Epithelial cell of alveolus of lung (primary cell): ENCODE data around the gene GSTT2B. TPM values are rescaled to one million over a fixed set of nuclear protein-coding genes. Genes with fewer than 3 reads are reported as not detected.

ENCODE experiments used
- total RNA-seq: library from RNA; depleted of rRNA; stranded (reverse); fragments of >200 nt; gene quantifications from 2 replicates; pipeline ENCODE4 v1.2.1, GENCODE V29; 2015

GSTT2B gene, protein sequence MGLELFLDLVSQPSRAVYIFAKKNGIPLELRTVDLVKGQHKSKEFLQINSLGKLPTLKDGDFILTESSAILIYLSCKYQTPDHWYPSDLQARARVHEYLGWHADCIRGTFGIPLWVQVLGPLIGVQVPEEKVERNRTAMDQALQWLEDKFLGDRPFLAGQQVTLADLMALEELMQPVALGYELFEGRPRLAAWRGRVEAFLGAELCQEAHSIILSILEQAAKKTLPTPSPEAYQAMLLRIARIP
- 17.1 and 36.6 TPM in 2 replicates for total RNA-seq

DNA sequence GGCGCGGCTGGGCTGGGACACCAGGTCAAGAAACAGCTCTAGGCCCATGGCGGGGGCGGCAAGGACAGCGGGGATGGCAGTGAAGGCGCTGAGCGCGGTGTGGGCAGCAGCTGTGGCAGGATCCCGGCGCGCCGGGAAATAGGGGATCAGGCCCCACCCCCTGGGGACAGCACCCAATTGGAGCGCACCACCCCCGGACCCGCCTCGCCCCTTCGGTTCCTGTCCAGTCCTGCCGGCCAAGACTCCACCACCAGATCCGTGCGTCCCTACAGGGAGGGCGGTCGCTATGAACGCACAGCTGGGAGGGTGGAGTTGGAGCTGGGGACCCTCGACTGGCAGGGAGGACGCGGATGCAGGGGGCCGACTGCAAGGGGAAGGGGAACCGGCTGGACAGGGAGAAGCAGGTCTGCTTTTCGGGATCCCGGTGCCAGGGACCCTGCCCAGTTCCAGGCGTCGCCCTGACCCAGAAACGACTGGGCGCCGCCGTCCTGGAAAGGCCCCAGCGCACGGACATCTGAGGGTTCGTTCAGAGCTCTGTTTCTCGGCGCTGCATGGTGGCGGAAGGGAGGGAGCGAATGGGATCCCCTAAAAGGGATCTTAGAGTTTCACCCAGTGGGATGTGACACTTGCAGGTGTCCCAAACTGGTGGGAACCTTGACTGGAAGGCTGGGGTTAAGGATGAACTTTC lies at the start of gene GSTT2B:
Gene GSTT2B (minus strand): TSS at position 112 of the 688 bp plus-strand sequence. CDS start 64 bp downstream, at position 48.

DNA sequence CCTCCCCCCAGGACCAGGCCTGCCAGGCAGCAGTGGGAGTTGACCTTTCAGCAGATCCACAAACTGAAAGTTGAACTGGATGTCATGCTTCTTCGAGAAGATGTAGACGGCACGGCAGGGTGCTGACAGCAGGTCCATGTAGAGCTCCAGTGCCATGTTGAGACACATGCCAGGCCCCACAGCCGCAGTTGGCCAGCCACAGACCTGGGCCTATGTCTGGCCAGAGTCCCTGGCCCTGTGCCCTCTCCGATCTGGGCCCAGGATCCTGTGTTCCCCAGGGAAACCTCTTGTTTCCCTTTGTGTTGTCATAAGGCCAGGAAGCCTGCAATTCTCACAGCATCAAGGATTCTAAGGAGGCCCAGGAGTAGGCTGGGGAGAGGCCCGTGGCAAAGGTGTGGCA lies 44.2 kb upstream of the GSTT2B start, which contains the start of gene GSTT4:
Gene GSTT4 (minus strand): TSS at position 253 of the 400 bp plus-strand sequence. CDS start 97 bp downstream, at position 156.

DNA sequence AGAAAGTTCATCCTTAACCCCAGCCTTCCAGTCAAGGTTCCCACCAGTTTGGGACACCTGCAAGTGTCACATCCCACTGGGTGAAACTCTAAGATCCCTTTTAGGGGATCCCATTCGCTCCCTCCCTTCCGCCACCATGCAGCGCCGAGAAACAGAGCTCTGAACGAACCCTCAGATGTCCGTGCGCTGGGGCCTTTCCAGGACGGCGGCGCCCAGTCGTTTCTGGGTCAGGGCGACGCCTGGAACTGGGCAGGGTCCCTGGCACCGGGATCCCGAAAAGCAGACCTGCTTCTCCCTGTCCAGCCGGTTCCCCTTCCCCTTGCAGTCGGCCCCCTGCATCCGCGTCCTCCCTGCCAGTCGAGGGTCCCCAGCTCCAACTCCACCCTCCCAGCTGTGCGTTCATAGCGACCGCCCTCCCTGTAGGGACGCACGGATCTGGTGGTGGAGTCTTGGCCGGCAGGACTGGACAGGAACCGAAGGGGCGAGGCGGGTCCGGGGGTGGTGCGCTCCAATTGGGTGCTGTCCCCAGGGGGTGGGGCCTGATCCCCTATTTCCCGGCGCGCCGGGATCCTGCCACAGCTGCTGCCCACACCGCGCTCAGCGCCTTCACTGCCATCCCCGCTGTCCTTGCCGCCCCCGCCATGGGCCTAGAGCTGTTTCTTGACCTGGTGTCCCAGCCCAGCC lies 18.7 kb upstream of the GSTT2B start, which contains the start of gene GSTT2:
Gene GSTT2 (plus strand): TSS at position 578 of the 684 bp plus-strand sequence.

DNA sequence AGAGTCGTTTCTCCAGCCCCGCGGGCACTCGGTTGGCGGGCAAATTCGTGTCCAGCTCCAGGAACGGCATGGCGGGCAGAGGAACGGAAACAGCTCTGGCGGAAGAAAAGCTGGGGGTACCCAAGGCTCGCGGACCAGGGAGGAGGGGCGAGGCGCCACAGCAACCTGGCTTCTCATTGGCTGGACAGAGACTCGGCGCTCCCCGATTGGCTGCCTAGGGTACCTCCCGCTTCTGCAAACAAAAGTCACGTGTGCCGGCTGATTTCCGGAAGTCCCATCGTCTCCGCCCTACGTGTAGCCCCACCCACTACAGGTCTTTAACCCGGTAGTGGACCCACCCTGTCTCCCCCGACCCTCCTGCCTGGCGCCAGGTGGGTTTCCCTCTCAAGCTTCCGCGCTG lies 13.3 kb upstream of the GSTT2B start, which contains the start of gene DDT:
Gene DDT (minus strand): TSS at position 97 of the 400 bp plus-strand sequence. CDS start 27 bp downstream, at position 70.

DNA sequence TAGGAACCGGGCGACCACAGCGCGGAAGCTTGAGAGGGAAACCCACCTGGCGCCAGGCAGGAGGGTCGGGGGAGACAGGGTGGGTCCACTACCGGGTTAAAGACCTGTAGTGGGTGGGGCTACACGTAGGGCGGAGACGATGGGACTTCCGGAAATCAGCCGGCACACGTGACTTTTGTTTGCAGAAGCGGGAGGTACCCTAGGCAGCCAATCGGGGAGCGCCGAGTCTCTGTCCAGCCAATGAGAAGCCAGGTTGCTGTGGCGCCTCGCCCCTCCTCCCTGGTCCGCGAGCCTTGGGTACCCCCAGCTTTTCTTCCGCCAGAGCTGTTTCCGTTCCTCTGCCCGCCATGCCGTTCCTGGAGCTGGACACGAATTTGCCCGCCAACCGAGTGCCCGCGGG lies 5.6 kb upstream of the GSTT2B start, which contains the start of gene DDTL:
Gene DDTL (plus strand): TSS at position 321 of the 400 bp plus-strand sequence. CDS start 27 bp downstream, at position 348.

Other genes with a start within 250 kb of the GSTT2B start
- 3.4 and 4.5 TPM in 2 replicates for gene ZNF70, start 210.1 kb downstream of the GSTT2B start, total RNA-seq
- not detected in 2 replicates for gene VPREB3, start 206.8 kb downstream of the GSTT2B start, total RNA-seq
- 0.08 and 0.52 TPM in 2 replicates for gene C22orf15, start 198.2 kb downstream of the GSTT2B start, total RNA-seq
- 15.6 and 16.9 TPM in 2 replicates for gene CHCHD10, start 193.2 kb downstream of the GSTT2B start, total RNA-seq
- gene MMP11, start 188.3 kb downstream of the GSTT2B start, total RNA-seq, result 10.9 and 14.0 TPM in 2 replicates
- gene SMARCB1, start 174.2 kb downstream of the GSTT2B start, total RNA-seq, result 85.3 and 104 TPM in 2 replicates
- gene DERL3, start 122.2 kb downstream of the GSTT2B start, total RNA-seq, result 6.9 TPM in 1 of 2 replicates, not detected in the other
- 6.1 and 10.7 TPM in 2 replicates for gene SLC2A11, start 103.3 kb downstream of the GSTT2B start, total RNA-seq
- 871 and 1,287 TPM in 2 replicates for gene MIF, start 66.8 kb downstream of the GSTT2B start, total RNA-seq
- 0.26 and 2.6 TPM in 2 replicates for gene DDTL, start 5.7 kb upstream of the GSTT2B start, total RNA-seq
- gene DDT, start 13.2 kb upstream of the GSTT2B start, total RNA-seq, result 135 and 140 TPM in 2 replicates
- gene GSTT2, start 18.9 kb upstream of the GSTT2B start, total RNA-seq, result 0.13 TPM in 1 of 2 replicates, not detected in the other
- gene GSTT4, start 44.3 kb upstream of the GSTT2B start, total RNA-seq, result not detected in 2 replicates
- 25.2 and 37.4 TPM in 2 replicates for gene CABIN1, start 50.1 kb upstream of the GSTT2B start, total RNA-seq
- 8.9 and 9.1 TPM in 2 replicates for gene SUSD2, start 220.3 kb upstream of the GSTT2B start, total RNA-seq